WTC11 (cell line): Measurements from ENCODE around the gene HMMR. TPM values are rescaled to one million over a fixed set of nuclear protein-coding genes. Genes with fewer than 3 reads are reported as not detected.

Experiments used
- ATAC-seq: fragments of 200-7000 bp; cut with Tn5 transposase; 2 replicates; pipeline ENCODE4 v1.10.0; 2021; ENCODE audit warnings: mild to moderate bottlenecking, moderate library complexity
- Bru-seq: library from RNA; stranded (reverse); fragments of 400-500 nt; gene quantifications from one replicate; lab custom pipeline; 2021; lab: Mats Ljungman, UMichigan
- CTCF ChIA-PET: fragments of 300-600 bp; sonication (Branson Sonifier 250); formaldehyde crosslinking; loops from one replicate; lab custom pipeline; 2021; ENCODE audit warnings: antibody characterized with exemption; lab: Charles Lee
- POLR2A ChIA-PET: fragments of 350-600 bp; sonication (Branson Sonifier 250); formaldehyde crosslinking; loops from one replicate; lab custom pipeline; 2021; ENCODE audit warnings: antibody characterized with exemption; lab: Charles Lee
- DNase-seq: peaks from one replicate; pipeline ENCODE4 v3.0.0; 2021; ENCODE audit warnings: low spot score
- H3K27ac Mint-ChIP-seq: 2 replicates; pipeline ENCODE4 v1.8.0; 2021; ENCODE audit warnings: mixed read lengths
- H3K27me3 Mint-ChIP-seq: 2 replicates; pipeline ENCODE4 v1.8.0; 2021; ENCODE audit warnings: low read depth, mild to moderate bottlenecking, moderate library complexity, mixed read lengths
- H3K36me3 Mint-ChIP-seq: 2 replicates; pipeline ENCODE4 v1.8.0; 2021; ENCODE audit warnings: mixed read lengths
- H3K4me1 Mint-ChIP-seq: 2 replicates; pipeline ENCODE4 v1.8.0; 2022; ENCODE audit warnings: mixed read lengths
- H3K4me3 Mint-ChIP-seq: 2 replicates; pipeline ENCODE4 v1.8.0; 2021; ENCODE audit warnings: mild to moderate bottlenecking, moderate library complexity, mixed read lengths
- H3K9me3 Mint-ChIP-seq: 2 replicates; pipeline ENCODE4 v1.8.0; 2021; ENCODE audit warnings: mixed read lengths
- ATF1 ChIP-seq: sonication (generic); formaldehyde crosslinking; IDR thresholded peaks from 2 replicates; pipeline ENCODE4 v1.8.1; 2023; ENCODE audit warnings: mild to moderate bottlenecking, moderate library complexity, missing genetic modification reagents
- CBFB ChIP-seq: sonication (generic); formaldehyde crosslinking; IDR thresholded peaks from 2 replicates; pipeline ENCODE4 v1.8.1; 2022; ENCODE audit warnings: mild to moderate bottlenecking, low read depth, missing genetic modification reagents
- ESRRA ChIP-seq: sonication (generic); formaldehyde crosslinking; IDR thresholded peaks from 2 replicates; pipeline ENCODE4 v1.8.1; 2022; ENCODE audit warnings: mild to moderate bottlenecking, missing genetic modification reagents, borderline replicate concordance
- ETV6 ChIP-seq: sonication (generic); formaldehyde crosslinking; IDR thresholded peaks from 2 replicates; pipeline ENCODE4 v1.8.1; 2022; ENCODE audit warnings: mild to moderate bottlenecking, missing genetic modification reagents
- NFATC4 ChIP-seq: fragments of 250-450 bp; sonication (Bioruptor Pico); IDR thresholded peaks from 2 replicates; pipeline ENCODE4 v1.9.0; 2021; ENCODE audit warnings: mild to moderate bottlenecking
- NFE2L1 ChIP-seq: sonication (generic); formaldehyde crosslinking; IDR thresholded peaks from 2 replicates; pipeline ENCODE4 v1.8.1; 2023; ENCODE audit warnings: missing genetic modification reagents
- RELA ChIP-seq: sonication (generic); formaldehyde crosslinking; IDR thresholded peaks from 2 replicates; pipeline ENCODE4 v1.8.1; 2022; ENCODE audit warnings: missing genetic modification reagents, mild to moderate bottlenecking, borderline replicate concordance
- TEAD4 ChIP-seq: sonication (generic); formaldehyde crosslinking; IDR thresholded peaks from 2 replicates; pipeline ENCODE4 v1.8.0; 2022; ENCODE audit warnings: mild to moderate bottlenecking, missing genetic modification reagents
- ZNF138 ChIP-seq: sonication (generic); formaldehyde crosslinking; conservative IDR thresholded peaks from 2 replicates; pipeline ENCODE4 v1.8.1; 2022; ENCODE audit warnings: mild to moderate bottlenecking, moderate library complexity, missing genetic modification reagents
- ZNF416 ChIP-seq: fragments of 250-450 bp; sonication (Bioruptor Pico); IDR thresholded peaks from 2 replicates; pipeline ENCODE4 v1.9.0; 2021; ENCODE audit warnings: mild to moderate bottlenecking, inconsistent platforms
- long read RNA-seq, 3 experiments: library from RNA in 1 of 3; library from capped mRNA in 1 of 3; library from polyadenylated mRNA in 1 of 3; unstranded in 2 of 3; stranded (forward) in 1 of 3; transcript quantifications; one replicate each; pipeline ENCODE4 v2.0.0, GENCODE V29; 2021
- total RNA-seq: library from RNA; stranded (reverse); gene quantifications from 3 replicates; pipeline ENCODE4 v1.2.3, GENCODE V29; 2021
- TF ChIP-seq, protein P1 (sequence below): sonication (generic); formaldehyde crosslinking; IDR thresholded peaks from 2 replicates; pipeline ENCODE4 v1.8.0; 2023; ENCODE audit warnings: mild to moderate bottlenecking, missing genetic modification reagents
- TF ChIP-seq, protein P2 (sequence below): sonication (generic); formaldehyde crosslinking; conservative IDR thresholded peaks from 2 replicates; pipeline ENCODE4 v1.8.1; 2022; ENCODE audit warnings: mild to moderate bottlenecking, missing genetic modification reagents
- TF ChIP-seq, protein P3 (sequence below): sonication (generic); formaldehyde crosslinking; IDR thresholded peaks from 2 replicates; pipeline ENCODE4 v1.8.0; 2022; ENCODE audit warnings: mild to moderate bottlenecking, missing genetic modification reagents
- TF ChIP-seq, protein P4 (sequence below): fragments of 250-450 bp; sonication (Bioruptor Pico); IDR thresholded peaks from 2 replicates; pipeline ENCODE4 v1.8.0; 2021; ENCODE audit warnings: mild to moderate bottlenecking
- TF ChIP-seq, protein P5 (sequence below): sonication (generic); formaldehyde crosslinking; IDR thresholded peaks from 2 replicates; pipeline ENCODE4 v1.8.1; 2023; ENCODE audit warnings: mild to moderate bottlenecking, missing genetic modification reagents, moderate library complexity
- TF ChIP-seq, protein P6 (sequence below): sonication (generic); formaldehyde crosslinking; IDR thresholded peaks from 2 replicates; pipeline ENCODE4 v1.8.1; 2022; ENCODE audit warnings: mild to moderate bottlenecking, missing genetic modification reagents, moderate library complexity, borderline replicate concordance
- TF ChIP-seq, protein P7 (sequence below): fragments of 250-450 bp; sonication (Bioruptor Pico); IDR thresholded peaks from 2 replicates; pipeline ENCODE4 v1.9.0; 2021; ENCODE audit warnings: mild to moderate bottlenecking

The HMMR gene, protein sequence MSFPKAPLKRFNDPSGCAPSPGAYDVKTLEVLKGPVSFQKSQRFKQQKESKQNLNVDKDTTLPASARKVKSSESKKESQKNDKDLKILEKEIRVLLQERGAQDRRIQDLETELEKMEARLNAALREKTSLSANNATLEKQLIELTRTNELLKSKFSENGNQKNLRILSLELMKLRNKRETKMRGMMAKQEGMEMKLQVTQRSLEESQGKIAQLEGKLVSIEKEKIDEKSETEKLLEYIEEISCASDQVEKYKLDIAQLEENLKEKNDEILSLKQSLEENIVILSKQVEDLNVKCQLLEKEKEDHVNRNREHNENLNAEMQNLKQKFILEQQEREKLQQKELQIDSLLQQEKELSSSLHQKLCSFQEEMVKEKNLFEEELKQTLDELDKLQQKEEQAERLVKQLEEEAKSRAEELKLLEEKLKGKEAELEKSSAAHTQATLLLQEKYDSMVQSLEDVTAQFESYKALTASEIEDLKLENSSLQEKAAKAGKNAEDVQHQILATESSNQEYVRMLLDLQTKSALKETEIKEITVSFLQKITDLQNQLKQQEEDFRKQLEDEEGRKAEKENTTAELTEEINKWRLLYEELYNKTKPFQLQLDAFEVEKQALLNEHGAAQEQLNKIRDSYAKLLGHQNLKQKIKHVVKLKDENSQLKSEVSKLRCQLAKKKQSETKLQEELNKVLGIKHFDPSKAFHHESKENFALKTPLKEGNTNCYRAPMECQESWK
- total RNA-seq = 69.1 to 78.5 TPM (median 73.3 TPM) in 3 replicates
- percentile 86 among the genes with signal in this experiment for Bru-seq, nascent RNA
- long read RNA-seq, experiment 1, transcript HMMR-201 (17 exons, 2,872 nt) = minor isoform, 136 of 334 reads
- long read RNA-seq, experiment 1, transcript HMMR-202 (18 exons, 2,988 nt) = minor isoform, 9 of 334 reads
- long read RNA-seq, experiment 1, transcript HMMR-203 (18 exons, 3,102 nt) = major isoform, 137 of 334 reads
- long read RNA-seq, experiment 1, partial matches to known transcripts = 32 of 334 reads
- long read RNA-seq, experiment 1, other reads (novel, unspliced or antisense) = 20 of 334 reads
- long read RNA-seq, experiment 2, transcript HMMR-203 (18 exons, 3,102 nt) = minor isoform, 13 of 109 reads
- long read RNA-seq, experiment 2, transcript HMMR-201 (17 exons, 2,872 nt) = major isoform, 21 of 109 reads
- long read RNA-seq, experiment 2, partial matches to known transcripts = 41 of 109 reads
- long read RNA-seq, experiment 2, other reads (novel, unspliced or antisense) = 32 of 109 reads
- long read RNA-seq, experiment 3, transcript HMMR-203 (18 exons, 3,102 nt) = major isoform, 61 of 115 reads
- long read RNA-seq, experiment 3, transcript HMMR-201 (17 exons, 2,872 nt) = minor isoform, 25 of 115 reads
- long read RNA-seq, experiment 3, partial matches to known transcripts = 21 of 115 reads
- long read RNA-seq, experiment 3, other reads (novel, unspliced or antisense) = 6 of 115 reads

DNA sequence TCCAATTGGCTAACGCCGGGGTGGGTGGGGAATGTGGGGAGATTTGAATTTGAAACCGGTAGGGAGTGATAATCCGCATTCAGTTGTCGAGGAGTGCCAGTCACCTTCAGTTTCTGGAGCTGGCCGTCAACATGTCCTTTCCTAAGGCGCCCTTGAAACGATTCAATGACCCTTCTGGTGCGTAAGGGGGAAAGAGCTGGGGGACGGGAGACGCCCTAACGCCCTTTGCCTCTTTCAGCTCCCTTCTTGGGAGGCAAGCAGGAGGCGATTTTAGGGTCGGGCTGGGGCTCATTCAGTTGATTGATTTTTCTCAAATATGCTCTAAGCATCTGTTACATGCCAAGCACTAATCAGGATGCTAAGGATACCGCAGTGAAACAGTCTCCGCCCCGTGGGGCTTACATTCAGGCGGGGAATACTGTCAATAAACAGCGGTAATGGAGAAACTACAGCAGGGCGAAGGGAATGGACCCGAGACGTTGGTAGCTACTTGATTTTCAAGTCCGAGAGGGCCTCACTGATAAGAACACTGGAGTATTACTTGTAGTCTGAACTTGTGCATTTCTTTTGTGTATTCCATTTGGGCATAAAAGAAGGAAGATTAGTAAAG is at the start of gene HMMR:
Gene HMMR (plus strand): TSS at position 71 of the 610 bp plus-strand sequence. CDS start 61 bp downstream, at position 132.
- peak within 1 kb of the TSS; percentile 100 for H3K27ac Mint-ChIP-seq
- H3K4me3 Mint-ChIP-seq = peak within 1 kb of the TSS; percentile 99
- no peak for DNase-seq
- ChIA-PET POLR2A (interaction anchor here (0.6 to 5.0 kb wide), 12 partner anchors 10 to 1011 kb away, joined by 3 to 77 read pairs (median 4); partner anchors contain the start of genes CCNG1 and MAT2B), CTCF (interaction anchor here (0.7 to 2.5 kb wide), 5 partner anchors 23 to 105 kb away, joined by 3 to 11 read pairs (median 6); partner anchors contain the start of gene CCNG1)
- H3K9me3 Mint-ChIP-seq = no peaks in the 10 kb centered on the region
- H3K27me3 Mint-ChIP-seq = peaks cover 3% of the 10 kb centered on the region
- peaks cover 33% of the 10 kb centered on the region for H3K36me3 Mint-ChIP-seq
- peak; percentile 5 for ATAC-seq
- peaks cover 28% of the 10 kb centered on the region for H3K4me1 Mint-ChIP-seq
- TF ChIP-seq ZNF138 = no peak
- TF ChIP-seq, protein P1, sequence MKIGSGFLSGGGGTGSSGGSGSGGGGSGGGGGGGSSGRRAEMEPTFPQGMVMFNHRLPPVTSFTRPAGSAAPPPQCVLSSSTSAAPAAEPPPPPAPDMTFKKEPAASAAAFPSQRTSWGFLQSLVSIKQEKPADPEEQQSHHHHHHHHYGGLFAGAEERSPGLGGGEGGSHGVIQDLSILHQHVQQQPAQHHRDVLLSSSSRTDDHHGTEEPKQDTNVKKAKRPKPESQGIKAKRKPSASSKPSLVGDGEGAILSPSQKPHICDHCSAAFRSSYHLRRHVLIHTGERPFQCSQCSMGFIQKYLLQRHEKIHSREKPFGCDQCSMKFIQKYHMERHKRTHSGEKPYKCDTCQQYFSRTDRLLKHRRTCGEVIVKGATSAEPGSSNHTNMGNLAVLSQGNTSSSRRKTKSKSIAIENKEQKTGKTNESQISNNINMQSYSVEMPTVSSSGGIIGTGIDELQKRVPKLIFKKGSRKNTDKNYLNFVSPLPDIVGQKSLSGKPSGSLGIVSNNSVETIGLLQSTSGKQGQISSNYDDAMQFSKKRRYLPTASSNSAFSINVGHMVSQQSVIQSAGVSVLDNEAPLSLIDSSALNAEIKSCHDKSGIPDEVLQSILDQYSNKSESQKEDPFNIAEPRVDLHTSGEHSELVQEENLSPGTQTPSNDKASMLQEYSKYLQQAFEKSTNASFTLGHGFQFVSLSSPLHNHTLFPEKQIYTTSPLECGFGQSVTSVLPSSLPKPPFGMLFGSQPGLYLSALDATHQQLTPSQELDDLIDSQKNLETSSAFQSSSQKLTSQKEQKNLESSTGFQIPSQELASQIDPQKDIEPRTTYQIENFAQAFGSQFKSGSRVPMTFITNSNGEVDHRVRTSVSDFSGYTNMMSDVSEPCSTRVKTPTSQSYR = no peak
- no peak for TF ChIP-seq CBFB (CRISPR knock-in tag)
- TF ChIP-seq ETV6 (CRISPR knock-in tag) = peak; percentile 68; the same call in 1 of the 2 replicates
- TF ChIP-seq, protein P2, sequence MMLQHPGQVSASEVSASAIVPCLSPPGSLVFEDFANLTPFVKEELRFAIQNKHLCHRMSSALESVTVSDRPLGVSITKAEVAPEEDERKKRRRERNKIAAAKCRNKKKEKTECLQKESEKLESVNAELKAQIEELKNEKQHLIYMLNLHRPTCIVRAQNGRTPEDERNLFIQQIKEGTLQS (CRISPR knock-in tag) = no peak
- TF ChIP-seq ATF1 = no peak
- TF ChIP-seq, protein P3, sequence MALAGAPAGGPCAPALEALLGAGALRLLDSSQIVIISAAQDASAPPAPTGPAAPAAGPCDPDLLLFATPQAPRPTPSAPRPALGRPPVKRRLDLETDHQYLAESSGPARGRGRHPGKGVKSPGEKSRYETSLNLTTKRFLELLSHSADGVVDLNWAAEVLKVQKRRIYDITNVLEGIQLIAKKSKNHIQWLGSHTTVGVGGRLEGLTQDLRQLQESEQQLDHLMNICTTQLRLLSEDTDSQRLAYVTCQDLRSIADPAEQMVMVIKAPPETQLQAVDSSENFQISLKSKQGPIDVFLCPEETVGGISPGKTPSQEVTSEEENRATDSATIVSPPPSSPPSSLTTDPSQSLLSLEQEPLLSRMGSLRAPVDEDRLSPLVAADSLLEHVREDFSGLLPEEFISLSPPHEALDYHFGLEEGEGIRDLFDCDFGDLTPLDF = no peak
- TF ChIP-seq, protein P4, sequence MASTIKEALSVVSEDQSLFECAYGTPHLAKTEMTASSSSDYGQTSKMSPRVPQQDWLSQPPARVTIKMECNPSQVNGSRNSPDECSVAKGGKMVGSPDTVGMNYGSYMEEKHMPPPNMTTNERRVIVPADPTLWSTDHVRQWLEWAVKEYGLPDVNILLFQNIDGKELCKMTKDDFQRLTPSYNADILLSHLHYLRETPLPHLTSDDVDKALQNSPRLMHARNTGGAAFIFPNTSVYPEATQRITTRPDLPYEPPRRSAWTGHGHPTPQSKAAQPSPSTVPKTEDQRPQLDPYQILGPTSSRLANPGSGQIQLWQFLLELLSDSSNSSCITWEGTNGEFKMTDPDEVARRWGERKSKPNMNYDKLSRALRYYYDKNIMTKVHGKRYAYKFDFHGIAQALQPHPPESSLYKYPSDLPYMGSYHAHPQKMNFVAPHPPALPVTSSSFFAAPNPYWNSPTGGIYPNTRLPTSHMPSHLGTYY (CRISPR knock-in tag) = no peak
- TF ChIP-seq, protein P5, sequence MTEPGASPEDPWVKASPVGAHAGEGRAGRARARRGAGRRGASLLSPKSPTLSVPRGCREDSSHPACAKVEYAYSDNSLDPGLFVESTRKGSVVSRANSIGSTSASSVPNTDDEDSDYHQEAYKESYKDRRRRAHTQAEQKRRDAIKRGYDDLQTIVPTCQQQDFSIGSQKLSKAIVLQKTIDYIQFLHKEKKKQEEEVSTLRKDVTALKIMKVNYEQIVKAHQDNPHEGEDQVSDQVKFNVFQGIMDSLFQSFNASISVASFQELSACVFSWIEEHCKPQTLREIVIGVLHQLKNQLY (CRISPR knock-in tag) = no peak
- TF ChIP-seq RELA = no peak
- peak; percentile 58; the same call in 1 of the 2 replicates for TF ChIP-seq ESRRA (CRISPR knock-in tag)
- TF ChIP-seq NFE2L1 (CRISPR knock-in tag) = no peak
- no peak for TF ChIP-seq ZNF416
- TF ChIP-seq TEAD4 (CRISPR knock-in tag) = no peak
- TF ChIP-seq, protein P6, sequence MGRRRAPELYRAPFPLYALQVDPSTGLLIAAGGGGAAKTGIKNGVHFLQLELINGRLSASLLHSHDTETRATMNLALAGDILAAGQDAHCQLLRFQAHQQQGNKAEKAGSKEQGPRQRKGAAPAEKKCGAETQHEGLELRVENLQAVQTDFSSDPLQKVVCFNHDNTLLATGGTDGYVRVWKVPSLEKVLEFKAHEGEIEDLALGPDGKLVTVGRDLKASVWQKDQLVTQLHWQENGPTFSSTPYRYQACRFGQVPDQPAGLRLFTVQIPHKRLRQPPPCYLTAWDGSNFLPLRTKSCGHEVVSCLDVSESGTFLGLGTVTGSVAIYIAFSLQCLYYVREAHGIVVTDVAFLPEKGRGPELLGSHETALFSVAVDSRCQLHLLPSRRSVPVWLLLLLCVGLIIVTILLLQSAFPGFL = no peak
- TF ChIP-seq NFATC4 (CRISPR knock-in tag) = no peak
- TF ChIP-seq, protein P7, sequence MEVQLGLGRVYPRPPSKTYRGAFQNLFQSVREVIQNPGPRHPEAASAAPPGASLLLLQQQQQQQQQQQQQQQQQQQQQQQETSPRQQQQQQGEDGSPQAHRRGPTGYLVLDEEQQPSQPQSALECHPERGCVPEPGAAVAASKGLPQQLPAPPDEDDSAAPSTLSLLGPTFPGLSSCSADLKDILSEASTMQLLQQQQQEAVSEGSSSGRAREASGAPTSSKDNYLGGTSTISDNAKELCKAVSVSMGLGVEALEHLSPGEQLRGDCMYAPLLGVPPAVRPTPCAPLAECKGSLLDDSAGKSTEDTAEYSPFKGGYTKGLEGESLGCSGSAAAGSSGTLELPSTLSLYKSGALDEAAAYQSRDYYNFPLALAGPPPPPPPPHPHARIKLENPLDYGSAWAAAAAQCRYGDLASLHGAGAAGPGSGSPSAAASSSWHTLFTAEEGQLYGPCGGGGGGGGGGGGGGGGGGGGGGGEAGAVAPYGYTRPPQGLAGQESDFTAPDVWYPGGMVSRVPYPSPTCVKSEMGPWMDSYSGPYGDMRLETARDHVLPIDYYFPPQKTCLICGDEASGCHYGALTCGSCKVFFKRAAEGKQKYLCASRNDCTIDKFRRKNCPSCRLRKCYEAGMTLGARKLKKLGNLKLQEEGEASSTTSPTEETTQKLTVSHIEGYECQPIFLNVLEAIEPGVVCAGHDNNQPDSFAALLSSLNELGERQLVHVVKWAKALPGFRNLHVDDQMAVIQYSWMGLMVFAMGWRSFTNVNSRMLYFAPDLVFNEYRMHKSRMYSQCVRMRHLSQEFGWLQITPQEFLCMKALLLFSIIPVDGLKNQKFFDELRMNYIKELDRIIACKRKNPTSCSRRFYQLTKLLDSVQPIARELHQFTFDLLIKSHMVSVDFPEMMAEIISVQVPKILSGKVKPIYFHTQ (CRISPR knock-in tag) = peak; percentile 55; the same call in 1 of the 2 replicates
